IMR-90 (cell line): ENCODE data around the gene DEGS2. TPM values are rescaled to one million over a fixed set of nuclear protein-coding genes. Genes with fewer than 3 reads are reported as not detected.

Source experiments
- ATAC-seq: fragments of 200-7000 bp; cut with Tn5 transposase; 2 replicates; pipeline ENCODE4 v1.9.1; 2020; ENCODE audit warnings: low read depth, mild to moderate bottlenecking, moderate library complexity
- BruUV-seq: library from RNA; stranded (reverse); fragments of 400-500 nt; replicated peaks from 2 replicates; lab custom pipeline; 2021; lab: Mats Ljungman, UMichigan
- CTCF ChIA-PET: fragments of 300-600 bp; formaldehyde crosslinking; extraction: SDS; loops from one replicate; lab custom pipeline; 2021; ENCODE audit warnings: antibody characterized with exemption; lab: Yijun Ruan, JAX
- POLR2A ChIA-PET: fragments of 300-600 bp; sonication (Branson Sonifier 250); formaldehyde crosslinking; loops from one replicate; lab custom pipeline; 2022; ENCODE audit warnings: antibody characterized with exemption; ENCODE audit not compliant: unreplicated experiment; lab: Charles Lee
- DNase-seq: peaks from one replicate; pipeline ENCODE4 v3.0.0; 2013
- H2AFZ ChIP-seq: replicated peaks from 2 replicates; pipeline ENCODE3; 2013; ENCODE audit warnings: low read length, mild to moderate bottlenecking; ENCODE audit not compliant: poor library complexity
- H2AK5ac ChIP-seq: 2 replicates; pipeline ENCODE4 v1.6.1; 2013; ENCODE audit warnings: low read depth, low read length, inconsistent platforms
- H2AK9ac ChIP-seq: replicated peaks from 2 replicates; pipeline ENCODE3; 2013; ENCODE audit warnings: mild to moderate bottlenecking, low read depth, low read length, moderate library complexity; ENCODE audit not compliant: poor library complexity
- H2BK120ac ChIP-seq: 2 replicates; pipeline ENCODE4 v1.6.1; 2013; ENCODE audit warnings: low read depth, low read length, inconsistent platforms
- H2BK15ac ChIP-seq: 3 replicates; pipeline ENCODE4 v1.6.1; 2013; ENCODE audit warnings: low read depth, low read length, inconsistent platforms
- H2BK20ac ChIP-seq: 2 replicates; pipeline ENCODE4 v1.6.1; 2013; ENCODE audit warnings: low read depth, mild to moderate bottlenecking, inconsistent platforms, low read length, moderate library complexity
- H2BK5ac ChIP-seq: 2 replicates; pipeline ENCODE4 v1.6.1; 2013; ENCODE audit warnings: mild to moderate bottlenecking, low read depth, low read length, inconsistent platforms; ENCODE audit not compliant: poor library complexity, severe bottlenecking
- H3K14ac ChIP-seq: replicated peaks from 2 replicates; pipeline ENCODE4 v1.6.1; 2013; ENCODE audit warnings: low read depth, low read length, inconsistent platforms
- H3K18ac ChIP-seq: 2 replicates; pipeline ENCODE4 v1.6.1; 2013; ENCODE audit warnings: low read depth, low read length, control low read depth
- H3K23ac ChIP-seq: 2 replicates; pipeline ENCODE4 v1.6.1; 2013; ENCODE audit warnings: low read depth, low read length, inconsistent platforms
- H3K27ac ChIP-seq: 2 replicates; pipeline ENCODE4 v1.5.1; 2013; ENCODE audit warnings: mild to moderate bottlenecking, control low read depth, low read length; ENCODE audit not compliant: insufficient read depth
- H3K27me3 ChIP-seq: 2 replicates; pipeline ENCODE4 v1.6.1; 2013; ENCODE audit warnings: low read length; ENCODE audit not compliant: control insufficient read depth, insufficient read depth
- H3K36me3 ChIP-seq: 2 replicates; pipeline ENCODE4 v1.6.1; 2013; ENCODE audit warnings: low read length, mixed read lengths; ENCODE audit not compliant: control insufficient read depth, insufficient read depth
- H3K4ac ChIP-seq: 2 replicates; pipeline ENCODE4 v1.6.1; 2013; ENCODE audit warnings: low read depth, low read length, inconsistent platforms
- H3K4me1 ChIP-seq: 2 replicates; pipeline ENCODE4 v1.6.1; 2013; ENCODE audit warnings: low read length, mixed read lengths; ENCODE audit not compliant: control insufficient read depth, insufficient read depth
- H3K4me2 ChIP-seq: 2 replicates; pipeline ENCODE4 v1.6.1; 2013; ENCODE audit warnings: low read depth, mild to moderate bottlenecking, control low read depth, low read length, moderate library complexity
- H3K4me3 ChIP-seq: 2 replicates; pipeline ENCODE4 v1.5.1; 2013; ENCODE audit warnings: low read depth, mild to moderate bottlenecking, control low read depth, low read length, moderate library complexity; ENCODE audit not compliant: insufficient read depth
- H3K56ac ChIP-seq: 2 replicates; pipeline ENCODE4 v1.6.1; 2013; ENCODE audit warnings: low read length, inconsistent platforms; ENCODE audit not compliant: insufficient read depth; ENCODE audit errors: extremely low read depth
- H3K79me1 ChIP-seq, 2 experiments: 2 replicates each; pipeline ENCODE4 v1.6.1; 2013; ENCODE audit warnings: low read length in 2 of 2, inconsistent platforms in 1 of 2, low read depth in 1 of 2
- H3K9ac ChIP-seq: 2 replicates; pipeline ENCODE4 v1.6.1; 2013; ENCODE audit warnings: low read depth, low read length, control low read depth
- H3K9me1 ChIP-seq: 2 replicates; pipeline ENCODE4 v1.6.1; 2013; ENCODE audit warnings: low read length, inconsistent platforms; ENCODE audit not compliant: insufficient read depth
- H3K9me3 ChIP-seq: 2 replicates; pipeline ENCODE4 v1.6.1; 2013; ENCODE audit warnings: low read length; ENCODE audit not compliant: control insufficient read depth, insufficient read depth
- H4K20me1 ChIP-seq: 2 replicates; pipeline ENCODE4 v1.6.1; 2013; ENCODE audit warnings: low read length, inconsistent platforms; ENCODE audit not compliant: insufficient read depth
- H4K5ac ChIP-seq: 2 replicates; pipeline ENCODE4 v1.6.1; 2013; ENCODE audit warnings: mild to moderate bottlenecking, low read depth, low read length, control low read depth
- H4K8ac ChIP-seq, 2 experiments: 2 replicates each; pipeline ENCODE4 v1.6.1; 2013; ENCODE audit warnings: low read depth in 2 of 2, low read length in 2 of 2, control low read depth in 1 of 2, inconsistent platforms in 1 of 2
- H4K91ac ChIP-seq: 2 replicates; pipeline ENCODE4 v1.6.1; 2013; ENCODE audit warnings: low read depth, low read length, inconsistent platforms; ENCODE audit not compliant: insufficient read depth
- BHLHE40 ChIP-seq: fragments of 150-350 bp; IDR thresholded peaks from 2 replicates; pipeline ENCODE4 v1.6.1; 2016; ENCODE audit warnings: mild to moderate bottlenecking, low read depth, low read length
- CEBPB ChIP-seq: IDR thresholded peaks from 2 replicates; pipeline ENCODE4 v1.6.1; 2012; ENCODE audit warnings: low read depth, low read length, improper control_type of control experiment
- CHD1 ChIP-seq: IDR thresholded peaks from 2 replicates; pipeline ENCODE4 v1.6.1; 2012; ENCODE audit warnings: low read depth, low read length, improper control_type of control experiment
- ELK1 ChIP-seq: fragments of 150-350 bp; IDR thresholded peaks from 2 replicates; pipeline ENCODE4 v1.6.1; 2016; ENCODE audit warnings: low read depth, mild to moderate bottlenecking, low read length, moderate library complexity, borderline replicate concordance
- FOS ChIP-seq: fragments of 150-350 bp; IDR thresholded peaks from 2 replicates; pipeline ENCODE4 v1.6.1; 2016; ENCODE audit warnings: low read depth, low read length
- MAFK ChIP-seq: IDR thresholded peaks from 2 replicates; pipeline ENCODE4 v1.6.1; 2012; ENCODE audit warnings: low read depth, low read length, improper control_type of control experiment
- MAZ ChIP-seq: IDR thresholded peaks from 2 replicates; pipeline ENCODE4 v1.6.1; 2012; ENCODE audit warnings: low read depth, mild to moderate bottlenecking, low read length, improper control_type of control experiment, moderate library complexity, borderline replicate concordance
- MXI1 ChIP-seq: IDR thresholded peaks from 2 replicates; pipeline ENCODE4 v1.6.1; 2012; ENCODE audit warnings: low read depth, mild to moderate bottlenecking, low read length, moderate library complexity, borderline replicate concordance
- POLR2A ChIP-seq: IDR thresholded peaks from 2 replicates; pipeline ENCODE4 v1.6.1; 2012; ENCODE audit warnings: mild to moderate bottlenecking, low read depth, low read length
- RAD21 ChIP-seq: IDR thresholded peaks from 2 replicates; pipeline ENCODE4 v1.6.1; 2012; ENCODE audit warnings: low read length, improper control_type of control experiment
- RCOR1 ChIP-seq: IDR thresholded peaks from 2 replicates; pipeline ENCODE4 v1.6.1; 2012; ENCODE audit warnings: mild to moderate bottlenecking, low read length, improper control_type of control experiment; ENCODE audit not compliant: insufficient replicate concordance
- RFX5 ChIP-seq: IDR thresholded peaks from 2 replicates; pipeline ENCODE4 v1.8.0; 2012; ENCODE audit warnings: low read depth, mild to moderate bottlenecking, low read length, moderate library complexity
- SMC3 ChIP-seq: fragments of 150-350 bp; IDR thresholded peaks from 2 replicates; pipeline ENCODE4 v1.6.1; 2016; ENCODE audit warnings: low read depth, mild to moderate bottlenecking, antibody characterized with exemption, low read length, moderate library complexity
- USF2 ChIP-seq: fragments of 150-350 bp; IDR thresholded peaks from 2 replicates; pipeline ENCODE4 v1.6.1; 2017; ENCODE audit warnings: mild to moderate bottlenecking, antibody characterized with exemption, low read length, low read depth
- WGBS, 2 experiments: methylation state at CpG; one replicate each; pipeline versions ENCODE4 v1.1.5 to v1.1.7; 2013; ENCODE audit warnings: missing lambda C conversion rate in 2 of 2; ENCODE audit not compliant: insufficient read length in 1 of 2; ENCODE audit errors: extremely low coverage in 2 of 2; 5-methylcytosine and 5-hydroxymethylcytosine counted together
- dilution Hi-C: fragments of 300-500 bp; cut with HindIII; formaldehyde crosslinking; loops from one replicate; pipeline ENCODE4 v1.14.3; 2018; ENCODE audit warnings: low sequenced_read_pairs; ENCODE audit not compliant: unreplicated experiment
- in situ Hi-C: fragments of 300-500 bp; cut with MboI; formaldehyde crosslinking; loops from 3 replicates; pipeline ENCODE4 v1.14.3; 2019; ENCODE audit warnings: low sequenced_read_pairs, inconsistent platforms, mixed read lengths
- intact Hi-C: fragments of 100-400 bp; cut with micrococcal nuclease; formaldehyde crosslinking; loops from 2 replicates; pipeline ENCODE4 v1.10.0; 2022
- polyA plus RNA-seq, 3 experiments: library from polyadenylated mRNA; depleted of rRNA; stranded (reverse); fragments of >200 nt; gene quantifications; 2 replicates each; pipeline ENCODE4 v1.2.3, GENCODE V29; 2012; ENCODE audit warnings: low replicate concordance in 1 of 3
- total RNA-seq: library from RNA; depleted of rRNA; stranded (reverse); fragments of >200 nt; gene quantifications from 2 replicates; pipeline ENCODE4 v1.2.3, GENCODE V29; 2012

Gene DEGS2
- total and polyA plus RNA-seq, 2 of the 4 experiments (the other 2 are of a cell fraction), result not detected

GRCh38 chr14:100108840-100109593 is 50.4 kb downstream of the DEGS2 start:
- Histone ChIP-seq H3K36me3 (no peaks in the 10 kb centered on the region), H2AFZ (peak overlapping the region; percentile 77), H4K8ac (0 out of 4 replicates have a peak overlapping the region, but pooled peaks of 1 of the 2 experiments have one; percentile 20), H2AK5ac (peak overlapping the region; percentile 23; the same call in 1 of the 2 replicates), H3K79me1 (peaks cover 4 to 17% of the 10 kb centered on the region in 2 experiments; a peak in 2 of 4 replicates), H3K14ac (no peak overlapping the region), H3K4me2 (no peak overlapping the region), H2BK15ac (peak overlapping the region; percentile 64; the same call in 2 of the 3 replicates), H3K27ac (no peak overlapping the region), H3K9me1 (peaks cover 18% of the 10 kb centered on the region), H4K5ac (no peak overlapping the region), H3K23ac (no peak overlapping the region), H4K91ac (no peak overlapping the region; the same call in 1 of the 2 replicates), H2BK120ac (no peak overlapping the region), H3K9ac (no peak overlapping the region; the same call in 1 of the 2 replicates), H3K4ac (peak overlapping the region; percentile 75; the same call in 1 of the 2 replicates), H3K27me3 (no peaks in the 10 kb centered on the region), H2BK20ac (no peak overlapping the region), H2BK5ac (no peak overlapping the region), H3K4me3 (no peak overlapping the region), H4K20me1 (no peaks in the 10 kb centered on the region), H3K4me1 (peaks cover 20% of the 10 kb centered on the region), H2AK9ac (peak overlapping the region; percentile 13), H3K56ac (no peak overlapping the region), H3K9me3 (no peaks in the 10 kb centered on the region), H3K18ac (no peak overlapping the region)
- ChIA-PET CTCF (interaction anchor here (0.7 to 2.1 kb wide), 9 partner anchors 8 to 138 kb away, joined by 3 to 7 read pairs (median 5); no protein-coding TSS in a partner anchor), POLR2A (no interaction called here)
- DNase-seq (peak; percentile 69), ATAC-seq (peak; percentile 56)
- dilution Hi-C loops, result no loop called here
- BruUV-seq, result no TSS peak
- intact Hi-C loops, result loop anchor here (1.0 to 5.0 kb wide), 2 partner anchors 77 to 127 kb away; no protein-coding TSS in a partner anchor
- 92% methylated on average over 3 of the region's 10 CpGs; no CpG with 5 or more reads in 1 of the 2 experiments for WGBS, 2 experiments
- in situ Hi-C loops, result no loop called here
- TF ChIP-seq BHLHE40 (no peak), USF2 (no peak), RFX5 (no peak), RAD21 (no peak), FOS (no peak; the same call in 1 of the 2 replicates), MAFK (no peak), MXI1 (no peak), CHD1 (no peak), SMC3 (no peak), POLR2A (no peak), CEBPB (no peak), MAZ (no peak), ELK1 (no peak), RCOR1 (no peak)
